PC-9 (cell line): ENCODE data around the gene KIF5B. TPM values are rescaled to one million over a fixed set of nuclear protein-coding genes. Genes with fewer than 3 reads are reported as not detected.

Experiments
- BruUV-seq: library from RNA; stranded (reverse); fragments of 400-500 nt; replicated peaks from 2 replicates; lab custom pipeline; 2021; lab: Mats Ljungman, UMichigan
- CTCF ChIA-PET: fragments of 300-600 bp; sonication (Branson Sonifier 250); formaldehyde crosslinking; loops from one replicate; lab custom pipeline; 2022; ENCODE audit warnings: antibody characterized with exemption; lab: Charles Lee
- POLR2A ChIA-PET: fragments of 300-600 bp; sonication (Branson Sonifier 250); formaldehyde crosslinking; loops from one replicate; lab custom pipeline; 2022; ENCODE audit warnings: antibody characterized with exemption; ENCODE audit not compliant: unreplicated experiment; lab: Charles Lee
- DNase-seq, 2 experiments: peaks; one replicate each; pipeline versions ENCODE4 v3.0.0 to v3.0.0-alpha.2; 2015 to 2022; ENCODE audit warnings: mixed read lengths in 1 of 2
- H2AFZ ChIP-seq: fragments of 200-600 bp; sonication (generic); 2 replicates; pipeline ENCODE4 v1.8.1; 2017; ENCODE audit warnings: antibody characterized with exemption
- H3F3A ChIP-seq: fragments of 200-600 bp; sonication (generic); 2 replicates; pipeline ENCODE4 v1.8.1; 2017; ENCODE audit warnings: antibody characterized with exemption, mild to moderate bottlenecking, low read depth; ENCODE audit not compliant: insufficient read depth
- H3K27ac ChIP-seq: fragments of 200-600 bp; sonication (generic); 2 replicates; pipeline ENCODE4 v1.6.1; 2016; ENCODE audit warnings: mixed run types
- H3K27me3 ChIP-seq: fragments of 200-600 bp; sonication (generic); 2 replicates; pipeline ENCODE4 v1.6.1; 2016; ENCODE audit warnings: low read depth, mixed run types; ENCODE audit not compliant: insufficient read depth
- H3K36me3 ChIP-seq: fragments of 200-600 bp; sonication (generic); 2 replicates; pipeline ENCODE4 v1.6.1; 2016; ENCODE audit warnings: low read depth, mixed run types
- H3K4me1 ChIP-seq: fragments of 200-600 bp; sonication (generic); replicated peaks from 2 replicates; pipeline ENCODE4 v1.6.1; 2016; ENCODE audit warnings: mixed run types; ENCODE audit not compliant: insufficient read depth
- H3K4me2 ChIP-seq: fragments of 200-600 bp; sonication (generic); 2 replicates; pipeline ENCODE4 v1.6.1; 2017; ENCODE audit warnings: mixed run types
- H3K4me3 ChIP-seq: fragments of 200-600 bp; sonication (generic); 2 replicates; pipeline ENCODE4 v1.6.1; 2016; ENCODE audit warnings: mixed run types
- H3K79me2 ChIP-seq: fragments of 200-600 bp; sonication (generic); 2 replicates; pipeline ENCODE4 v1.6.1; 2017; ENCODE audit warnings: low read depth, mixed run types
- H3K9me2 ChIP-seq: fragments of 200-600 bp; sonication (generic); 2 replicates; pipeline ENCODE4 v1.8.1; 2017; ENCODE audit warnings: mild to moderate bottlenecking; ENCODE audit not compliant: insufficient read depth
- H3K9me3 ChIP-seq: fragments of 200-600 bp; sonication (generic); 2 replicates; pipeline ENCODE4 v1.8.1; 2016; ENCODE audit warnings: low read depth; ENCODE audit not compliant: insufficient read depth
- H4K20me1 ChIP-seq: fragments of 200-600 bp; sonication (generic); 2 replicates; pipeline ENCODE4 v1.8.1; 2017; ENCODE audit not compliant: insufficient read depth
- CTCF ChIP-seq: fragments of 200-600 bp; sonication (generic); conservative IDR thresholded peaks from 2 replicates; pipeline ENCODE4 v1.6.1; 2017; ENCODE audit warnings: mixed run types, antibody characterized with exemption, mild to moderate bottlenecking, moderate library complexity
- EZH2 ChIP-seq: fragments of 200-600 bp; sonication (generic); IDR thresholded peaks from 2 replicates; pipeline ENCODE4 v1.8.0; 2017; ENCODE audit warnings: antibody characterized with exemption, low read depth
- intact Hi-C: fragments of 100-400 bp; cut with micrococcal nuclease; formaldehyde crosslinking; loops from one replicate; pipeline ENCODE4 v1.10.0; 2022; ENCODE audit not compliant: unreplicated experiment
- total RNA-seq: library from RNA; stranded (reverse); gene quantifications from 2 replicates; pipeline ENCODE4 v1.2.3, GENCODE V29; 2021

KIF5B gene
- total RNA-seq, 1 experiment from 2014 or later: 76.9 TPM

- Histone ChIP-seq H3K79me2 (no peaks in the 10 kb centered on the region), H3K27me3 (no peaks in the 10 kb centered on the region), H3K4me3 (no peak overlapping the region), H3K4me1 (peaks cover 61% of the 10 kb centered on the region), H3K9me2 (no peaks in the 10 kb centered on the region), H3K9me3 (no peaks in the 10 kb centered on the region), H3F3A (peaks cover 41% of the 10 kb centered on the region), H3K36me3 (no peaks in the 10 kb centered on the region), H3K4me2 (no peak overlapping the region), H2AFZ (no peak overlapping the region), H3K27ac (peak overlapping the region; percentile 29; the same call in 1 of the 2 replicates), H4K20me1 (no peaks in the 10 kb centered on the region)
- DNase-seq: no peak
- no TSS peak for BruUV-seq
- TF ChIP-seq EZH2 (no peak), CTCF (no peak)
- CTCF ChIA-PET: no interaction called here
- intact Hi-C loops: loop anchor here (2.0 to 5.0 kb wide), 2 partner anchors 13 to 32 kb away; partner anchors contain the start of gene ARHGAP12
- POLR2A ChIA-PET: no interaction called here
Measured at GRCh38 chr10:31959461-31960173, 96.6 kb downstream of the KIF5B start.

Other genes with a start within 250 kb of the KIF5B start
- 34.3 and 51.9 TPM in 2 replicates for gene ARHGAP12, start 127.6 kb downstream of the KIF5B start, total RNA-seq